Measurements from ENCODE around the gene MTRF1. TPM values are rescaled to one million over a fixed set of nuclear protein-coding genes. Genes with fewer than 3 reads are reported as not detected.

The MTRF1 gene
- total RNA-seq, 4 donors from 2014 or later: 11.3 to 14.0 (median 12.2) TPM

GRCh38 chr13:41203810-41204209, 59.6 kb downstream of the MTRF1 start:
- no peak for DNase-seq
- H3K27me3 ChIP-seq: no peaks in the 10 kb centered on the region
- H3K27ac ChIP-seq: no peak overlapping the region
- H3K4me1 ChIP-seq: no peaks in the 10 kb centered on the region
- TF ChIP-seq CTCF (IDR thresholded peaks at IDR 0.05): no peak
- TF ChIP-seq POLR2A (IDR thresholded peaks at IDR 0.05): no peak
- H3K36me3 ChIP-seq: no peaks in the 10 kb centered on the region
- H3K9me3 ChIP-seq: peaks cover 0 to 3% (median 0%) of the 10 kb centered on the region in 3 donors
- H3K4me3 ChIP-seq: no peak overlapping the region
- intact Hi-C loops (cut with DNase I): no loop called here
- 91 to 96% methylated on average over 5 to 6 of the region's 6 CpGs for WGBS, 2 donors

- intact Hi-C loops (cut with DNase I): no loop called here
- WGBS, 2 donors: 85 to 91% methylated on average over 4 of the region's 4 CpGs
- TF ChIP-seq CTCF (IDR thresholded peaks at IDR 0.05) (no peak), POLR2A (IDR thresholded peaks at IDR 0.05) (no peak)
Measured at GRCh38 chr13:41200126-41200525, 63.2 kb downstream of the MTRF1 start.

GRCh38 chr13:41199526-41199925, 63.9 kb downstream of the MTRF1 start:
- DNase-seq: no peak
- no peak overlapping the region for H3K4me3 ChIP-seq
- H3K4me1 ChIP-seq: no peaks in the 10 kb centered on the region
- WGBS, 2 donors: 53 to 74% methylated on average over 2 of the region's 2 CpGs
- intact Hi-C loops (cut with DNase I): loop anchor here (10.0 kb wide), 1 partner anchor 75 kb away; no protein-coding TSS in a partner anchor
- no peak overlapping the region for H3K27ac ChIP-seq
- no peaks in the 10 kb centered on the region for H3K36me3 ChIP-seq
- TF ChIP-seq POLR2A (IDR thresholded peaks at IDR 0.05) (no peak), CTCF (IDR thresholded peaks at IDR 0.05) (no peak)
- H3K9me3 ChIP-seq: no peaks in the 10 kb centered on the region
- no peaks in the 10 kb centered on the region for H3K27me3 ChIP-seq

More at GRCh38 chr13:41200126-41200525, 63.2 kb downstream of the MTRF1 start:
- Histone ChIP-seq H3K4me3 (no peak overlapping the region), H3K27me3 (no peaks in the 10 kb centered on the region), H3K27ac (no peak overlapping the region), H3K9me3 (no peaks in the 10 kb centered on the region), H3K36me3 (no peaks in the 10 kb centered on the region), H3K4me1 (no peaks in the 10 kb centered on the region)
- DNase-seq: no peak

GRCh38 chr13:41199079-41199478, 64.3 kb downstream of the MTRF1 start:
- no peak overlapping the region for H3K4me3 ChIP-seq
- H3K9me3 ChIP-seq: no peaks in the 10 kb centered on the region
- 64 to 72% methylated on average over 5 of the region's 5 CpGs for WGBS, 2 donors
- H3K36me3 ChIP-seq: no peaks in the 10 kb centered on the region
- no peaks in the 10 kb centered on the region for H3K27me3 ChIP-seq
- TF ChIP-seq POLR2A (IDR thresholded peaks at IDR 0.05) (no peak), CTCF (IDR thresholded peaks at IDR 0.05) (no peak)
- DNase-seq: no peak
- intact Hi-C loops (cut with DNase I): loop anchor here (10.0 kb wide), 1 partner anchor 74 kb away; no protein-coding TSS in a partner anchor
- no peaks in the 10 kb centered on the region for H3K4me1 ChIP-seq
- H3K27ac ChIP-seq: no peak overlapping the region

GRCh38 chr13:41196620-41197019, 66.8 kb downstream of the MTRF1 start:
- no peaks in the 10 kb centered on the region for H3K9me3 ChIP-seq
- H3K27me3 ChIP-seq: no peaks in the 10 kb centered on the region
- H3K4me3 ChIP-seq: no peak overlapping the region
- H3K36me3 ChIP-seq: no peaks in the 10 kb centered on the region
- peaks cover 10 to 23% (median 13%) of the 10 kb centered on the region in 3 donors for H3K4me1 ChIP-seq
- WGBS, 2 donors: 73 to 77% methylated on average over 2 of the region's 2 CpGs
- no peak overlapping the region for H3K27ac ChIP-seq
- intact Hi-C loops (cut with DNase I): loop anchor here (10.0 kb wide), 1 partner anchor 72 kb away; no protein-coding TSS in a partner anchor
- no peak for TF ChIP-seq POLR2A (IDR thresholded peaks at IDR 0.05)
- TF ChIP-seq CTCF (IDR thresholded peaks at IDR 0.05): peak in 1 of 6 experiments; percentile 5
- no peak for DNase-seq
